IPS-20b (cell line): ENCODE results near the gene ADRM1.

Source experiments
- H3K27ac ChIP-seq: one replicate; pipeline ENCODE4 v1.5.1; 2013; ENCODE audit warnings: low read length
- H3K27me3 ChIP-seq: 2 replicates; pipeline ENCODE4 v1.6.1; 2013; ENCODE audit warnings: mild to moderate bottlenecking, low read length, inconsistent platforms; ENCODE audit not compliant: insufficient read depth
- H3K36me3 ChIP-seq: 2 replicates; pipeline ENCODE4 v1.6.1; 2013; ENCODE audit warnings: low read depth, mild to moderate bottlenecking, inconsistent platforms, low read length, moderate library complexity; ENCODE audit not compliant: insufficient read depth
- H3K4me1 ChIP-seq: 2 replicates; pipeline ENCODE4 v1.6.1; 2013; ENCODE audit warnings: mild to moderate bottlenecking, control low read depth, inconsistent platforms, low read length, moderate library complexity; ENCODE audit not compliant: insufficient read depth
- H3K4me3 ChIP-seq: 2 replicates; pipeline ENCODE4 v1.5.1; 2013; ENCODE audit warnings: mild to moderate bottlenecking, low read length, inconsistent platforms
- H3K9ac ChIP-seq: 2 replicates; pipeline ENCODE4 v1.6.1; 2013; ENCODE audit warnings: low read depth, mild to moderate bottlenecking, inconsistent platforms, low read length, moderate library complexity
- H3K9me3 ChIP-seq: 2 replicates; pipeline ENCODE4 v1.6.1; 2013; ENCODE audit warnings: mild to moderate bottlenecking, low read depth, low read length, inconsistent platforms; ENCODE audit not compliant: insufficient read depth

ADRM1 gene

DNA sequence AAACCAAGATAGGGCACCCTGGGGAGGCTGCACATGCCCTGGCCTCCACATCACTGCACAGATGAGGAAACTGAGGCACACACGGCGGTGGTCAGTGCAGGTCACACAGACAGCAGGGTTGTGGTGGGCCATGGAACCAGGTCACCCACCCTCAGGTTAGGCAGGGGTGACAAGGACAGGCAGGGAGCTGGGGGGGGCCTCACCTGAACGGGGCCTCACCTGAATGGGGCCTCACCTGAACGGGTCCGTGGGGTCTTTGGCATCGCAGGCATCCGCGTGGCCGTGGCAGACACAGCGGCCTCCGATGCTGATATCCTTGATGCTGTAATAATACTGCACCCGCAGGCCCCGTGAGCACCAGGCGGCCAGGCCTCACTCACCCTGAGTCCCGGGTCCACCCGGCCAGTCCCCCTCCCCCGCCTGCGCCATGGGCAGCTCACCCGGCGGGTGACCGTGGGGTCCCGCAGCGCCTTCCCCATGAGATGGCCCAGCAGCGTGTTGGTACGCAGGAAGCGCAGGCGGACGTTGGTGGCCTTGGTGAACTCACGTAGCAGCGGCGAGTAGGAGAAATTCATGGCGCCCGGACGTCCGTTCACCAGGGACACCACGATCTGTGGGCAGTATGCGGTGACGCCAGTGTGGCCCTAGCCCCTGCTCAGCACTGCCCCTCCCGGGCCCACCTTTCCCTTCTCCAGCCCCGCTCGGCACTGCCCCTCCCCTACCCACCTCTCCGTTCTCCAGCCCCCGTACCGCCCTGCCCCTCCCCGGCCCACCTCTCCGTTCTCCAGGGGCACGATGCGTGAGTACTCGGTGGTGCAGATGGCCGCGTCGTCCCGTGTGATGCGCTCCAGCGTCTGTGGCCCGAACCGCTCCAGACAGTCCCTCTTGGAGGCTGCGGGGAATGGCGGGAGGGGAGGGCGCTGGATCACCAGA, 48.9 kb downstream of the ADRM1 start:
- Histone ChIP-seq H3K4me3 (no peak overlapping the region), H3K27ac (no peak overlapping the region)

DNA sequence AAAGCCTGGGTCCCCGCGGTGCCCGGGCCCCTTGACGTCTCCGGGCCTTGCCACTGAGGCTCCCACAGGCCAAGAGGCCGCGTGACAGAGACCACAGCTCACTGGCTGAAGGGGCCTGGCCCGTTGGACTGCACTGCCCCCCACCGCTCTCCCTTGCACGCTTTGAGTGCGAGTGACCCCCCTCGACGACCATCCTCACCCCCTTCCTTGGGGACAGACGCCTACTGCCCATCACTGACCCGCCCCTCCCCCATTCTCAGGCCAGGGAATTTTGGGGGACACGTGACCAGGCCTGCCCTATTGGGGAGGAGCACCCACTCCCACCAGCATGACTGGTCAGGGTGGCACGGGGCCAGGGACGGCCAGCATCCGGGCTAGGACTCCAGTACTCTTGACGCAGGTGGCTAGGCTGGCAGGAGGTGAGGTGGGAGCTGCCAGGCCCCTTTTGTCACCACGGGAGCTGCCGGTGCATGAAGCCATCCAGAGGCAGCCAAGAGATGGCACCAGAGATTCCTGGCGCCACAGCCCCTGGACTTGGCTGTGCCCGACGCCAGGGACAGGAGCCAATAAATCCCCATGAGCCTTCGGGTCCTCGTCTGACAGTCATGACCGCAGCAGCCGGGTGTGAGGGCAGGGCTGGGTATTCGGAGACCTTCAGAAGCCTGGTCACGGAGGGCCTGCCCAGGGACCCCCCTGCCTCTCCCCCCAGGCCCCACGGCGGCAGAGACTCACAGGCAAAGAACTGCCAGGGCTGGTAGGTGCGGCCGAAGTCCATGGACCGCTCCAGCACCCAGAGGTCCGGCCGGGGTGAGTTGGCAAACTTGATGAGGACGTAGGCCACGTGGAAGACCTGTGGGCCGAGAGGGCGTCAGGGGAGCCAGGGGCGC, 49.8 kb downstream of the ADRM1 start:
- H3K9me3 ChIP-seq: no peaks in the 10 kb centered on the region
- H3K27ac ChIP-seq: no peak overlapping the region
- no peak overlapping the region for H3K4me3 ChIP-seq
- peaks cover 38% of the 10 kb centered on the region for H3K36me3 ChIP-seq
- no peaks in the 10 kb centered on the region for H3K27me3 ChIP-seq
- no peak overlapping the region for H3K9ac ChIP-seq
- H3K4me1 ChIP-seq: peaks cover 18% of the 10 kb centered on the region; the same call in 1 of the 2 replicates

More for the DNA sequence above, 48.9 kb downstream of the ADRM1 start:
- Histone ChIP-seq H3K27me3 (no peaks in the 10 kb centered on the region), H3K4me1 (peaks cover 18% of the 10 kb centered on the region; the same call in 1 of the 2 replicates), H3K36me3 (peaks cover 47% of the 10 kb centered on the region), H3K9ac (no peak overlapping the region), H3K9me3 (no peaks in the 10 kb centered on the region)

DNA sequence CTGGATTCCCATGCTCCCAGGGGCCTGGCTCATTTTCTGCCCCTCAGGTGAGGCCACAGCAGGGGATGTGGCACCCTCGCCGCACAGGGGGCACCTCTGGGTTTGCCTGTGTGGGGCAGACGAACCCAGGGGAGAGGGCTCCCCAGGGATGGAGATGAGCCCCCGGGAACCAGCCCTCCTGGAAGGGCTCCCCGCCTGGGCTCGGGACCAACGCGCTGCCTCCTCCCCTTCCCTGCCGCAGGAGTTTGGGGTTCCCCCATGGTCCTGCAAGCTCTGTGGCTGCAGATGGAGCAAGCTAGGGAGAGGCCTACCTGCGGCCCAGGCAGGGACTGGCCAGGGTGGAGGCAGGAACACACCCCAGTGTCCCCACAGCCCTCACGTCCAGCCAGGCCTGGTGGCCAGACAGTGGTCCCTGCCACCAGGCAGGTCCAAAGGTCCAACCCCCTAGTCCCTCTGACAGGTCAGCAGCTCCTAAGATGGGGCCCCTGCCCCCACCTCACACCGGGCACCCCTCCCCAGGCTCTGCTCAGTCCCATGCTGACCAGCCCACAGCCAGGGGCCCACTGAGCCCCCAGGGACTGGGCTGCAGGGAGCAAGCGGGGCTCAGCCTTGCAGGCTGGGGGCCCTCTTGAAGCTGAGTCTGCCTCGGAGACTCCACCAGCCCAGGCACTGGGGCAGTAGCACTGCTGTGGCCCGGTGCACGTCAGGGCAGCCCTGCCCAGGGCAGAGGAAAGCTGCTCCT, 50.7 kb downstream of the ADRM1 start:
- no peak overlapping the region for H3K4me3 ChIP-seq
- H3K4me1 ChIP-seq: peaks cover 18% of the 10 kb centered on the region; the same call in 1 of the 2 replicates
- H3K36me3 ChIP-seq: peaks cover 32% of the 10 kb centered on the region
- no peak overlapping the region for H3K9ac ChIP-seq
- H3K27me3 ChIP-seq: no peaks in the 10 kb centered on the region
- no peaks in the 10 kb centered on the region for H3K9me3 ChIP-seq
- no peak overlapping the region for H3K27ac ChIP-seq

DNA sequence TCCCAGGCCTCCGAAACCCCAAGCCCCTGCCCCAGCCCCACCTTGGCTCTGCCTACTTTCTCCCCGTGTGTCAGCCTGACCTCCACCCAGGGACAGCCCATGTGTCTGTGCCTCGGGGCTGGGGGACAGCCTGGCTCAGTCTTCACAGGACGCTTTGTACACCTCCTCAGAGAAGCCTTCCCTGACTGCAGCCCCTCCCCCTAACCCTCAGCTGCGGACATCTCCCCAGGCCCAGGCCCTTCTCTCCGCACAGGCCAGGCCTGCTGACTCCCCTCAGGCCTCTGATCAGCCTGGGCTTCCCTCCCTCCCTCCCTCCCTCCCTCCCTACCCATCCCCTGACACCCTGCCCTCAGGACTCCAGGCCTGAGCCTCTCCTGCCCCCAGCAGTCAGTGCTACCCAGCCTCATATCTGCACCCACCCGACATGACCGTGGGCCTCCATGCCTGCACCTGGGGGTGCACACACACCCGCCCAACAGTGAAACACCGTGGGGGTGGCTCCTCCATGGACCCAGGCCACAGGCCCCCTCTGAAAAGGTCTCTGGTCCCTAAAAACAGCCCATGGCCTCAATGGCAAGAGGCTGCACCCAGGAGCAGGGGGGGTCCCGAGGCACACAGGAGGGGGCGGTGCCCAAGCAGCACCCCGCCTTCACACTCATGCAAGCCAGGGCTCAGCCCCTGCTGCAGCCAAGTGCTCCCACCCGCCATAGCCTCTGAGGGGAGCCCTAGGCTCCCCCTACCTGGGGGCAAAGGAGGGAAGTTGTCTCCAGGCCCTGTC, 51.4 kb downstream of the ADRM1 start:
- no peaks in the 10 kb centered on the region for H3K27me3 ChIP-seq
- H3K9me3 ChIP-seq: no peaks in the 10 kb centered on the region
- no peak overlapping the region for H3K4me3 ChIP-seq
- H3K4me1 ChIP-seq: peaks cover 18% of the 10 kb centered on the region; the same call in 1 of the 2 replicates
- no peak overlapping the region for H3K27ac ChIP-seq
- H3K9ac ChIP-seq: no peak overlapping the region
- peaks cover 36% of the 10 kb centered on the region for H3K36me3 ChIP-seq

DNA sequence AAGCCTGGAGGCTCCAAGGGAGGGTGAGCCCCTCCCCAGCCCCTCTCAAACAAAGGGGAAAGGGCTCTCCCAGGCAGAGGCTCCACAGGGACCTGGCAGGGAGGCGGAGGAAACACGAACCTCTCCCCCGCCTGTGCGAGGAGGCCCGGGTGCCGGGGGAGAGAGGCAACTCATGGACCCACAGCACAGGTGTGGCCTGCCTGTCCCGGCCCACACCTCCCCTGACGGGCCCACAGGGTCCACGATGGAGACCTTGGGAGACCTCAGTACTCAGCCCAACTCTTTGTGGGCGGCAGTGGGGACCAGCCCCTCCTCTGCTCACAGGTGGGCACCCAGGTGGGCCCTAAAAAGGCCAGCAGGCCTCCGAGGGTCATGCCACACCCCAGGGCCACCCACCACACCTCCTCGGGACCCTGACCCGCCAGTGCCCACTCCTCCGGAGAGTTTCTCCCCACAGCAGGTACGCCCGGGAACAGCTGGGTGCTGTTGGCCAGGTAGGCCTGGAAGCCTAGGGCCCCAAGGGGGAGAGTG, 52.1 kb downstream of the ADRM1 start:
- no peak overlapping the region for H3K27ac ChIP-seq
- H3K27me3 ChIP-seq: no peaks in the 10 kb centered on the region
- H3K9me3 ChIP-seq: no peaks in the 10 kb centered on the region
- peaks cover 35% of the 10 kb centered on the region for H3K36me3 ChIP-seq
- H3K4me3 ChIP-seq: no peak overlapping the region
- peak overlapping the region; percentile 57; the same call in 1 of the 2 replicates for H3K9ac ChIP-seq
- peaks cover 18% of the 10 kb centered on the region; the same call in 1 of the 2 replicates for H3K4me1 ChIP-seq

DNA sequence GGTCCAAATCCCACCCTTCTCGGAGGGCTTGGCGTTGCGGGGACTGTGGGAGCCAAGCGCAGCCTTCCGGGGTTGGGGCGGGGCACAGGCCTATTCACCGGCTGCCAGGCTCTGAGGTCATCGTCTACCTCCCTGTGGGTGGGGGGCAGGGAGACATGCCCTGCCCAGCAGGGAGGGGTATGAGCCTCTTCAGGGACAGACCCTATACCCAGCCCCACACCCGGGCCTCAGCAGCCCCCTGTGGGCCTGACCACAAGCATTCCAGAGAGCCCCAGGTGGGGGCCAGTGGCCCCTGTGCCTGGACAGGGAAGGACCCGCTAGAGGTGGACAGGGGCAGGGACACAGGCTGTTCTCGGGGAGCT, 52.7 kb downstream of the ADRM1 start:
- H3K27ac ChIP-seq: peak overlapping the region; percentile 46
- H3K4me1 ChIP-seq: peaks cover 18% of the 10 kb centered on the region; the same call in 1 of the 2 replicates
- H3K9ac ChIP-seq: peak overlapping the region; percentile 57; the same call in 1 of the 2 replicates

DNA sequence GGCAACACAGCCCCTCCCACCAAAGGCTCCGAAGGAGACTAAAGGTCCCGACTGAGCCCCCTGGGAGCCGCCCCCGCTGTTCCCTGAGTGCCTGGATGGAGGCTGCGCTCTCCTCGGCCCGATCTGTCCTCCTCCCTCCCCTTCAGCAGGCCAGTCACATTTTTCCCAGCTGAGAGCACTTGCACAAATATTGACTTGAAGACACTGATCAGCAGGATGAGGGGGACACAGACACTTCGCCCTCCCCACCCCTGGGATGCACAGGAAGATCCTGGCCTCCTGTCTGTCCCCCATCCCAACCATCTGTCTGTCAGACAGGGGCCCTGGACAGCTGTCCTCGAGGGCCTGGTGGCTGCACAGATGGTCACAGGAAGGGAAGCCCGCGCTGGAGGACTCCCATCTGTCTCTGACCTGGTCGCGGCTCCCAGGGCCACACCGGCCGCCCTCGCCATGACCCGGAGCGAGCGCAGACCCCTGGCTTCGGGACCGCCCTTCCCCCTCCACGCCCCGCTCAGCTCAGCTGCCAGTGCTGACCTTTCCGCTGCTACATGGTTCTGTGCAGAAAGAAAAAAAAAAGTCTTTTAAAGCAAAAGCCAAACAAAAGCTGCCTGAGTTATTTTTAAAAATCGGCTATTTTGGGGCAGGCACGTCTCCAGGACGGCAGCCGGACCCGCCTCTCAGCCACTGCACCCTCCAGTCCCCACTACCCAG, 53.2 kb downstream of the ADRM1 start:
- Histone ChIP-seq H3K9me3 (no peaks in the 10 kb centered on the region), H3K4me3 (no peak overlapping the region), H3K27me3 (no peaks in the 10 kb centered on the region), H3K4me1 (peaks cover 22% of the 10 kb centered on the region; the same call in 1 of the 2 replicates), H3K36me3 (peaks cover 24% of the 10 kb centered on the region), H3K9ac (no peak overlapping the region), H3K27ac (peak overlapping the region; percentile 46)

More for the DNA sequence above, 52.7 kb downstream of the ADRM1 start:
- H3K27me3 ChIP-seq: no peaks in the 10 kb centered on the region
- H3K4me3 ChIP-seq: no peak overlapping the region
- H3K9me3 ChIP-seq: no peaks in the 10 kb centered on the region
- H3K36me3 ChIP-seq: peaks cover 29% of the 10 kb centered on the region

DNA sequence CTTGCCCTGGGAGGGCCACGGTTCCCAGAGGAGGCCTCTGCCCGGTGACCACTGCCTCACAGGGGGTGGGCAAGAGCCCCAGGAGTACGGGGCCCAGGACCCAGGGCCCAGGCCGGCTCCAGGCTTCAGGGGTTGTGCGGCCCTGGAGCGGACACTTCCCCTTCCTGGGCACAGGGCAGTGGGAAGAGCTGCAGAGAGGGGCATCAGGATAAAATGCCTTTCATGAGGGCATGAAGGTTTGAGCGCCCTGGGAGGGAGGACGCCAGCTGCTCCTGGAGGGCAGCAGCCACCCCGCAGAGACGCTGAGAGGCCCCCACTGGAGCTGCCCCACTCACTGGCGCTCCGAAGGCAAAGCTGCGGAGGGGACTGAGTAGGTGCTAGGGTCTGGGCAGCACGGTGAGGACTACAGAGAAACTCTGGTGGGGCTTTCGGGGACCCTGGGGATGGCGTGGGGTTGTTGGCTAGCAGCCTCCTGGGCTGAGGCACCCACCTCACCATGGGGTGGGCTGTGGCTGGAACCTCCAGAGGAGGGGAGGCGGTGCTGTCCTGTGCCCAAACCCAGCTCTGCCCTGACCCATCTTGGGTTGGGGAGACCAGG, 53.9 kb downstream of the ADRM1 start:
- Histone ChIP-seq H3K9me3 (no peaks in the 10 kb centered on the region), H3K4me3 (no peak overlapping the region), H3K27me3 (no peaks in the 10 kb centered on the region), H3K36me3 (peaks cover 17% of the 10 kb centered on the region), H3K4me1 (peaks cover 29% of the 10 kb centered on the region), H3K27ac (no peak overlapping the region), H3K9ac (no peak overlapping the region)

DNA sequence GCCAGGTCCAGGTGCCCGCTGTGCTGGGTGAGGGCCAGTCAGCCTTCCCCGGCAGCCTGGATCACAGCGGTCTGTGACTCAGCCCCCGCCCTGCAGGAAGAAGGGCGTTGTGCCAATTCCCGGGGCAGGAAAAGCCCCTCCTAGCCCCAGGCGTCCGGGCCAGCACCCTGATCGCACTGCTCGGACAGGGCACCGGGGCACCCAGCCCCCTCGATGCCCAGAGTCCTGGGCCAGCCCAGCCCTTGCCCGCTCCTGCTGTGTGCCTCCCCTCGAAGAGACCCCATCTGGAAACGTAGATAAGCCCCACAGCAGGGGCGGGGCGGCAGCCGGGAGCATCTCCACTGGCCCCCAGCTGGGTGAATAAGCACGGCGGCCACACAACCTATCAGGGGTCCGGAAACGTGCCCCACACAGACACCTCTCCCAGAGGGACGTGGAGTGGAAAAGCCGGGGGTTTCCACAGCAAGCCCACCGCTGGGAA, 54.4 kb downstream of the ADRM1 start:
- peaks cover 33% of the 10 kb centered on the region for H3K4me1 ChIP-seq
- H3K4me3 ChIP-seq: no peak overlapping the region
- no peaks in the 10 kb centered on the region for H3K27me3 ChIP-seq
- no peaks in the 10 kb centered on the region for H3K9me3 ChIP-seq
- H3K27ac ChIP-seq: peak overlapping the region; percentile 56
- no peak overlapping the region for H3K9ac ChIP-seq
- H3K36me3 ChIP-seq: peaks cover 14% of the 10 kb centered on the region; the same call in 1 of the 2 replicates
